Psoas muscle (tissue), 8 donors: ENCODE results near the gene PTGDS. TPM values are rescaled to one million over a fixed set of nuclear protein-coding genes. Genes with fewer than 3 reads are reported as not detected.

Source experiments
- ATAC-seq, 4 donors: fragments of 200-7000 bp; cut with Tn5 transposase; one replicate each; pipeline ENCODE4 v1.9.1; 2020; ENCODE audit warnings: moderate library complexity in 3 of 4, mild to moderate bottlenecking in 2 of 4
- DNase-seq, 2 donors: peaks; one replicate each; pipeline ENCODE4 v3.0.0-alpha.2; 2020
- H3K27ac ChIP-seq: fragments of 200-600 bp; one replicate; pipeline ENCODE4 v1.8.0; 2022
- H3K27me3 ChIP-seq, 3 donors: fragments of 200-600 bp in 1 of 3; one replicate each; pipeline versions ENCODE4 v1.6.1 to v1.8.0; 2013 to 2022; ENCODE audit warnings: low read length in 2 of 3, mild to moderate bottlenecking in 2 of 3, moderate library complexity in 1 of 3; ENCODE audit not compliant: insufficient read depth in 3 of 3
- H3K36me3 ChIP-seq, 2 donors: fragments of 200-600 bp in 1 of 2; one replicate each; pipeline versions ENCODE4 v1.6.1 to v1.8.0; 2013 to 2022; ENCODE audit warnings: low read depth in 1 of 2, mild to moderate bottlenecking in 1 of 2, moderate library complexity in 1 of 2; ENCODE audit not compliant: insufficient read depth in 1 of 2
- H3K4me1 ChIP-seq: fragments of 200-600 bp; one replicate; pipeline ENCODE4 v1.8.0; 2022
- H3K4me3 ChIP-seq: fragments of 200-600 bp; one replicate; pipeline ENCODE4 v1.8.0; 2022; ENCODE audit warnings: mild to moderate bottlenecking
- H3K9me3 ChIP-seq: fragments of 200-600 bp; one replicate; pipeline ENCODE4 v1.8.0; 2022
- CTCF ChIP-seq: fragments of 200-600 bp; IDR thresholded peaks from one replicate; pipeline ENCODE4 v1.8.0; 2022; ENCODE audit warnings: antibody characterized with exemption
- WGBS, 3 donors: extraction: QIAGEN DNeasy Blood & Tissue Kit; methylation state at CpG; one replicate each; pipeline versions ENCODE4 v1.1.6 to v1.1.7; 2013; 5-methylcytosine and 5-hydroxymethylcytosine counted together
- intact Hi-C, 2 donors: fragments of 100-400 bp; cut with DNase I; formaldehyde crosslinking; loops; one replicate each; pipeline versions ENCODE4 v1.11.0 to v1.14.2; 2022
- polyA plus RNA-seq, 3 donors: library from polyadenylated mRNA; stranded (reverse); fragments of 200-250 nt; gene quantifications; one replicate each; pipeline ENCODE4 v1.2.3, GENCODE V29; 2013
- total RNA-seq, 4 donors: library from RNA; stranded (reverse); fragmentation: NEBNext Ultra II Directional in 2 of 4; extraction: Animal tissue kit (Norgen Biotek cat#: 25700) in 2 of 4; gene quantifications; one replicate each; pipeline versions ENCODE4 v1.2.1 to v1.2.4, GENCODE V29; 2021 to 2023
- donor health status: healthy with polysubstance abuse.
- donor health status: DM: no; HTN: no; CAD: no; lungs with moderate emphysema.
- donor health status: Bipolar disorder and iron deficiency.
- donor health status: healthy.
- donor health status: DM: yes; HTN: yes; CAD: no.
- donor health status: DM: no; HTN: no; CAD: no.
- donor health status: DM: no; HTN: no; CAD: no.
- donor health status: DM: yes; HTN: yes; CAD: no.

PTGDS gene
- total and polyA plus RNA-seq, 7 donors = 23.3 to 130 (median 37.9) TPM

DNA sequence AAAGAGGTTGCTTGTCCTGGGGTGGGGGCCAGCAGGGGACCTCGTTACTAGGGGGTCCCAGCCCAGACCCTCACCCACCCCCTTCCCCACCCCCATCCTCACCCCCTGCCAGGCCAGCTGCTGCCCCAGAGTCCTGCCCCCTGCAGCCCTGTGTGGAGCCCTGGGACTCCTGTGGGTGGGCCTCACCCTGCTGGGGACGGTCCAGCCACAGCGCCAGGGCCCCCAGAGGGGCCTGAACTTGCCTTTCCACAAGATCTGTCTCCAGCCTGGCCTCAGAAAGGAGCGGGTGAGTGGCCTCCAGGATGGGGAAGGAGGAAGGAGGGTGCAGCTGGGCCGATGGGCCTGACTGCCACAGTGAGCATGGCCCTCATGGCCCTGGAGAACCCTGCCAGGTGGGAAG is 7.5 kb upstream of the PTGDS start:
- Histone ChIP-seq H3K36me3 (no peaks in the 10 kb centered on the region), H3K27ac (no peak overlapping the region), H3K4me1 (no peaks in the 10 kb centered on the region), H3K4me3 (no peak overlapping the region), H3K9me3 (no peaks in the 10 kb centered on the region), H3K27me3 (peaks cover 0 to 4% (median 0%) of the 10 kb centered on the region in 3 donors)
- TF ChIP-seq CTCF = no peak
- intact Hi-C loops = no loop called here
- no peak for ATAC-seq
- DNase-seq = no peak
- WGBS, 3 donors = 64 to 86% (median 86%) methylated on average over 3 to 5 of the region's 5 CpGs

- WGBS, 3 donors = 80 to 88% (median 85%) methylated on average over 10 to 11 of the region's 11 CpGs
- Histone ChIP-seq H3K27ac (no peak overlapping the region), H3K4me1 (no peaks in the 10 kb centered on the region), H3K27me3 (peaks cover 0 to 4% (median 0%) of the 10 kb centered on the region in 3 donors), H3K9me3 (no peaks in the 10 kb centered on the region), H3K4me3 (no peak overlapping the region), H3K36me3 (no peaks in the 10 kb centered on the region)
- ATAC-seq (no peak), DNase-seq (no peak)
- no peak for TF ChIP-seq CTCF
- intact Hi-C loops = no loop called here
Measured at GRCh38 chr9:136970361-136970760, 6.9 kb upstream of the PTGDS start.

DNA sequence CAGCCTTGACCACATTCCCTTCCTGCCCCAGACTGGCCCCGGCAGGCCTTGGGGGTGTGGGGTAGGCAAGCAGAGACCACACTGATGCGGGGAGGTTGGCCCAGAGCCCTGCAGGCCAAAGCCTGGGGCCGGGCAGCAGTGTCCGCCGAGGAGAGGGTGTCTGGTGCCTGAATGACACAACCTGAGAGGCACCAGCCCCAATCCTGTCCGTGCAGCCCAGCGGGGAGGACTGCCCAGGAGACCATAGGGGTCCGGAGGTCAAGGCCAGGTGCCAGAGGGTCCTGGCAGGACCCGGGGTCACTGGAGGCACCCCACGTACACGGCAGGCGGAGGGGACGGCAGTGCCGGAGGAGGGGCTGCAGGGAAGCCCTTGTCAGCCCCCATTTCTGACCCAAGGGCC is 5.6 kb upstream of the PTGDS start:
- no peak for DNase-seq
- intact Hi-C loops = no loop called here
- peaks cover 6% of the 10 kb centered on the region for H3K4me1 ChIP-seq

DNA sequence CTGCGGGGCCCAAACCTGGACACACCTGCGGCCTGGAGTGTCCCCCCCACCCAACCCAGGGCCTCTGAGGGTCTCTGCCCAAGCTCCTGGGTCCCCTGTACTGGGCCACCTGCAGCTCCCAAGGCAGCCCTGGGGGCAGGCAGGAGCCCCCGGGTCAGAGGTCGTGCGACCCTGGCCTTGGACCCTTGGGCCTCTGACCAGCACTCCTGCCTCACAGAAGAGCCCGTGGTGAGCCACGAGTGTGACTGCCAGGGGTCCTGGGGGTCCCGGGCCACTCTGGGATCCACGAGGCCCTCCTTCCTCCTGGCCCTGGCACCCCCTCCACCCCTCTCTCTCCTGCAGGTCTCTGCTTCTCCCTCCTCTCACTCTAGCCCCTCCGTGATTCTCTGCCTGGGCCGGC is 5.0 kb upstream of the PTGDS start:
- no peak overlapping the region for H3K4me3 ChIP-seq
- intact Hi-C loops = no loop called here
- TF ChIP-seq CTCF = no peak
- H3K27ac ChIP-seq = no peak overlapping the region
- no peaks in the 10 kb centered on the region for H3K27me3 ChIP-seq
- no peak for DNase-seq
- H3K36me3 ChIP-seq = no peaks in the 10 kb centered on the region
- 68 to 72% (median 71%) methylated on average over 10 to 11 of the region's 11 CpGs for WGBS, 3 donors
- ATAC-seq = no peak
- H3K9me3 ChIP-seq = no peaks in the 10 kb centered on the region
- H3K4me1 ChIP-seq = peaks cover 6% of the 10 kb centered on the region

More for the DNA sequence above, 5.6 kb upstream of the PTGDS start:
- Histone ChIP-seq H3K9me3 (no peaks in the 10 kb centered on the region), H3K4me3 (no peak overlapping the region), H3K36me3 (no peaks in the 10 kb centered on the region), H3K27me3 (no peaks in the 10 kb centered on the region), H3K27ac (no peak overlapping the region)
- ATAC-seq = no peak
- no peak for TF ChIP-seq CTCF
- 82 to 83% (median 83%) methylated on average over 12 to 14 of the region's 14 CpGs for WGBS, 3 donors

DNA sequence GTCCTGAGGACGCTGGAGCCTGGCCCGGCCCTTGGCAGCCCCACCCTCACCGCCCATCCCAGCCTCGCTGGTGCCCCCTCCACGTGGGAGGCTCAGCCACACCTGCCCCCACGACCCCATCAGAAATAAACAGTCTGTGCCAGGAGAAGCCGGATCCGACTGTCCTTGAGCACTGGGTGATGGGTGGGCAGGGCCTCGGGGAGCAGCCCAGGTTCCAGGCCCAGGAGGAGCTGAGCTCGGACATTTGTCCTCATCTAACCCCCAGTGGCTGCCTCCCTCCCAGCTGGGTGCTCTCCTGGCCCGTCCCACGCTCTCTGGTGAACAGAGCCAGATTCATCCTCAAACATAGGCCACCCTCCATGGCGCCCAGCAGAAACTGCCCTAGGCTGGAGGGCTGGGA is 4.6 kb upstream of the PTGDS start:
- no peak for DNase-seq
- H3K4me3 ChIP-seq = no peak overlapping the region
- no peaks in the 10 kb centered on the region for H3K9me3 ChIP-seq
- intact Hi-C loops = no loop called here
- no peak overlapping the region for H3K27ac ChIP-seq
- peaks cover 0 to 1% (median 0%) of the 10 kb centered on the region in 3 donors for H3K27me3 ChIP-seq
- ATAC-seq = no peak
- TF ChIP-seq CTCF = no peak
- WGBS, 3 donors = 33 to 58% (median 45%) methylated on average over 12 to 13 of the region's 13 CpGs
- H3K4me1 ChIP-seq = peaks cover 9% of the 10 kb centered on the region
- no peaks in the 10 kb centered on the region for H3K36me3 ChIP-seq
